ENCODE results near the gene ETS2. TPM values are rescaled to one million over a fixed set of nuclear protein-coding genes. Genes with fewer than 3 reads are reported as not detected.

Gene ETS2
- total RNA-seq, 4 donors from 2014 or later, result 51.6 to 201 (median 99.1) TPM

DNA sequence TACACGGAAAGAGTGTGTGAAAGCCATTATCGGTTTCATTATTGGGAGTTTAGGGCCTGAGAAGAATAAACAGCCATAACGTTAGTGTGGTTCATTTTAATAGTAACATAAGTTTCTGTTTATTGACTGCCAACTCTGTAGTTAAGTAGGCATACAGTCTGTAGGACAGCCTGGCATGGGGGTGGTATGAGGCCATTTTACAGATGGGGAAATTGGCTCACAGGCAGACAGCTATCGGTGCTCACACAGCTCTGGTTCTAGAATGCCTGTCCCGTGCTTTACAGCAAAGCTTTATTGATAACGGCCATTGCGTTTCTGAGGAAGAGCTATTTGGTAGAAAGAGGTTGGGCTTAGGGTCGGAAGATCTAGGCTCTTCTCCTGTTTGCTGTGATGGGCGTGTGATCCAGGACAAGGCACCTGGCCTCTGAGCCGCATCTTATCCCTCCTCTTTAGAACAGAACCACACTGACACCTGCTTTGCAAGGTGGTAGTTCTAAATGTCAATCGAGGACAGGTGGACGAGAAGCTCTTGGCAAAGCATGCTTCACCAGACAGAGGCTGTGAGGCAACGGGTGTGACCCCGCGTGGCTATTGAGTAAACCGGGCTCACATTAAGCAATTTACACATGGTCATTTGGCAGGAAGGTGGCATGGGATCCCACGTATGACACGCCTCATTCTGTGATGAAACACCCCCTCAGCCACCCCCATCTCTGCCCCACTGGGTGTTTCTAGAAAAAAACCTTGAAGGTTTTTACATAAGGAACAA lies 14.9 kb downstream of the ETS2 start:
- no peak for DNase-seq (ENCODE audit: low spot score)
- TF ChIP-seq, protein P1, sequence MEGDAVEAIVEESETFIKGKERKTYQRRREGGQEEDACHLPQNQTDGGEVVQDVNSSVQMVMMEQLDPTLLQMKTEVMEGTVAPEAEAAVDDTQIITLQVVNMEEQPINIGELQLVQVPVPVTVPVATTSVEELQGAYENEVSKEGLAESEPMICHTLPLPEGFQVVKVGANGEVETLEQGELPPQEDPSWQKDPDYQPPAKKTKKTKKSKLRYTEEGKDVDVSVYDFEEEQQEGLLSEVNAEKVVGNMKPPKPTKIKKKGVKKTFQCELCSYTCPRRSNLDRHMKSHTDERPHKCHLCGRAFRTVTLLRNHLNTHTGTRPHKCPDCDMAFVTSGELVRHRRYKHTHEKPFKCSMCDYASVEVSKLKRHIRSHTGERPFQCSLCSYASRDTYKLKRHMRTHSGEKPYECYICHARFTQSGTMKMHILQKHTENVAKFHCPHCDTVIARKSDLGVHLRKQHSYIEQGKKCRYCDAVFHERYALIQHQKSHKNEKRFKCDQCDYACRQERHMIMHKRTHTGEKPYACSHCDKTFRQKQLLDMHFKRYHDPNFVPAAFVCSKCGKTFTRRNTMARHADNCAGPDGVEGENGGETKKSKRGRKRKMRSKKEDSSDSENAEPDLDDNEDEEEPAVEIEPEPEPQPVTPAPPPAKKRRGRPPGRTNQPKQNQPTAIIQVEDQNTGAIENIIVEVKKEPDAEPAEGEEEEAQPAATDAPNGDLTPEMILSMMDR (IDR thresholded peaks at IDR 0.05), result no peak
- peak; percentile 38 for ATAC-seq (ENCODE audit: low FRiP score)

DNA sequence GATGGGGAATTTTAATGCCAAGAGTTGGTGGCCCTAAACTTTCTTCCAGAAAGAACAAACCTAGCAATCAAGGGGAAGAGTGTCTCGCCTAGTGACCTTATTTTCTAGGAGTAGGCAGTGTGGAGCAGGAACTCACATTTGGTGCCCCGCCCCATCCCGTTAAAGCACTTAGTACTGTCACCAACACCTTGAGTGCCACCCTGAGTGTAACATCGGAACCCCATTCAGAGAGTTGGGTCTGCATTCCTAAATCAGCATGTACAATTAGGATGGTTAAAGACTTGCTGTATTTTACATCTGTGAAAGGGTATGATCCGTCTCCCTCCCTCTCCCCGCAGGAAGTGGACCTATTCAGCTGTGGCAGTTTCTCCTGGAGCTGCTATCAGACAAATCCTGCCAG lies 15.5 kb downstream of the ETS2 start:
- ATAC-seq (ENCODE audit: low FRiP score) (no peak), DNase-seq (ENCODE audit: low spot score) (no peak)
- TF ChIP-seq, protein P1 (IDR thresholded peaks at IDR 0.05), result no peak

DNA sequence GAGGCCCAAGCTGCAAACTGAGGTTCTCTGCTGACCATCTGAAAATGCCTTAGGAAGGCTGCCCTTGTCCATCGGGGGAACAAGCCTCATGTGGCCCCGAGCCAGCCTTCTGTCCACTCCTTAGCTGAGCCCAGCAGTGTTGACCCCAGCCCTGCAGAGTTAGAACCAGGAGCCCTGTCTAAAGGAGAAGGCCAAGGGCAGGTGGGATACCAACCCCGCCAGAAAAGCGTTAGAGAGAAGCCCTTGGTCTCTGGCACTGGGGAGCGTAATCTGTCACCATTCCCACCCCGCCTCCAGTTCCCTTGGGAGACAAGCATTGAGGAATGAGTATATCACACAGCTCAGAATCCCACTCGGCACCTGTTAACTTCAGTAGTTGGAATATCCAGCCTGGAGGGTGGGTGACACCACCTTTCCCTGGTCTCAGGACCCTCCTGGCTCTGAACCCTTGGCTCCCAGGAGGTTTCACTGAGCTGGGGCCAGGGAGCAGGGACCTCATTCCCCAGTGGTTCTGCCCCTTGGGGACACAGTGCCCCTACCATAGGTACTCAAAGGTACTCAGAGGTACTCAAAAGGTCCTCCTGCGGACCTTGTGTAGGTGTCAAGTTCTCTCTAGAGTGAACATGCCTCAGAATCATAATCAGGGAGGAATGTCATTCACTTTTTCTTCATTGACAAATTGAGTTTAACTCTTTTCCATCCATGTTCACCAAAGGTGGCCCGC lies 16.4 kb downstream of the ETS2 start:
- ATAC-seq (ENCODE audit: low FRiP score) (no peak), DNase-seq (ENCODE audit: low spot score) (no peak)
- TF ChIP-seq, protein P1 (IDR thresholded peaks at IDR 0.05), result no peak

DNA sequence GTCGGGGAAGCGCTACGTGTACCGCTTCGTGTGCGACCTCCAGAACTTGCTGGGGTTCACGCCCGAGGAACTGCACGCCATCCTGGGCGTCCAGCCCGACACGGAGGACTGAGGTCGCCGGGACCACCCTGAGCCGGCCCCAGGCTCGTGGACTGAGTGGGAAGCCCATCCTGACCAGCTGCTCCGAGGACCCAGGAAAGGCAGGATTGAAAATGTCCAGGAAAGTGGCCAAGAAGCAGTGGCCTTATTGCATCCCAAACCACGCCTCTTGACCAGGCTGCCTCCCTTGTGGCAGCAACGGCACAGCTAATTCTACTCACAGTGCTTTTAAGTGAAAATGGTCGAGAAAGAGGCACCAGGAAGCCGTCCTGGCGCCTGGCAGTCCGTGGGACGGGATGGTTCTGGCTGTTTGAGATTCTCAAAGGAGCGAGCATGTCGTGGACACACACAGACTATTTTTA lies 17.1 kb downstream of the ETS2 start:
- TF ChIP-seq, protein P1 (IDR thresholded peaks at IDR 0.05), result no peak
- DNase-seq (ENCODE audit: low spot score), result no peak
- no peak for ATAC-seq (ENCODE audit: low FRiP score)

DNA sequence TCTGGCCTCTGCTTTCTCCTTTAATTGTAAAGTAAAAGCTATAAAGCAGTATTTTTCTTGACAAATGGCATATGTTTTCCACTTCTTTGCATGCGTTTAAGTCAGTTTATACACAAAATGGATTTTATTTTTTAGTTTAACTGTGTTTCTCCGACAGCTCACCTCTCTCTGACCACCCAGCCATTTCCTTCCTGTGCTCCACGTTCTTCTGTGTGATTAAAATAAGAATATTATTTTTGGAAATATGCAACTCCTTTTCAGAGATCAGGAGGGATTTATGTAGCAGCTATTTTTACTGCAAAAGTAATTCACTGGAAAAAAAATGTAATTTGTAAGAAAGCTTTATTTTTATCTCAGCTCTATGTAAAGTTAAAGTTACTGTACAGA lies 18.0 kb downstream of the ETS2 start:
- no peak for ATAC-seq (ENCODE audit: low FRiP score)
- TF ChIP-seq, protein P1 (IDR thresholded peaks at IDR 0.05), result no peak

DNA sequence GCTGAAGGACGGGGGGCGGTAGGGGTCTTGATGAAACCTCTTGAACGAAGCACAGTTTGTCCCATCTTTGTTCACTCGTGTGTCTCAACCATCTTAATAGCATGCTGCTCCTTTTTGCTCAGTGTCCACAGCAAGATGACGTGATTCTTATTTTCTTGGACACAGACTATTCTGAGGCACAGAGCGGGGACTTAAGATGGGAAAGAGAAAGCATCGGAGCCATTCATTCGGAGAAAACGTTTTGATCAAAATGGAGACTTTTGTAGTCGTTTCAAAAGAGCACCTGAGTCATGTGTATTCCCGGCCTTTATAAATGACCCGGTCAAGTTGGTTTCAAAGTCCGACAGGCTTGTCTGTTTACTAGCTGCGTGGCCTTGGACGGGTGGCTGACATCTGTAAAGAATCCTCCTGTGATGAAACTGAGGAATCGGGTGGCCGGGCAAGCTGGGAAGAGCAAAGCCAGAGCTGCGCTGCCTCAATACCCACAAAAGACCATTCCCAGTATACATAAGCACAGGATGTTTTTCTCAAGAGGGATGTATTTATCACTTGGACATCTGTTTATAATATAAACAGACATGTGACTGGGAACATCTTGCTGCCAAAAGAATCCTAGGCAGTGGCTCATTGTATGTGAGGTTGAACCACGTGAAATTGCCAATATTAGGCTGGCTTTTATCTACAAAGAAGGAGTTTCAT lies 18.5 kb downstream of the ETS2 start:
- TF ChIP-seq, protein P1 (IDR thresholded peaks at IDR 0.05), result no peak
- ATAC-seq (ENCODE audit: low FRiP score) (no peak), DNase-seq (ENCODE audit: low spot score) (no peak)

More for the DNA sequence above, 18.0 kb downstream of the ETS2 start:
- DNase-seq (ENCODE audit: low spot score), result no peak
